Measurements from ENCODE around the gene ADPRM.

The ADPRM gene

GRCh38 chr17:10738521-10739258 is 41.3 kb downstream of the ADPRM start:
- no peak overlapping the region for H3K4me3 ChIP-seq (ENCODE audit: low read depth, low read length)
- DNase-seq (ENCODE audit: low read depth), result no peak
- TF ChIP-seq, protein P1, sequence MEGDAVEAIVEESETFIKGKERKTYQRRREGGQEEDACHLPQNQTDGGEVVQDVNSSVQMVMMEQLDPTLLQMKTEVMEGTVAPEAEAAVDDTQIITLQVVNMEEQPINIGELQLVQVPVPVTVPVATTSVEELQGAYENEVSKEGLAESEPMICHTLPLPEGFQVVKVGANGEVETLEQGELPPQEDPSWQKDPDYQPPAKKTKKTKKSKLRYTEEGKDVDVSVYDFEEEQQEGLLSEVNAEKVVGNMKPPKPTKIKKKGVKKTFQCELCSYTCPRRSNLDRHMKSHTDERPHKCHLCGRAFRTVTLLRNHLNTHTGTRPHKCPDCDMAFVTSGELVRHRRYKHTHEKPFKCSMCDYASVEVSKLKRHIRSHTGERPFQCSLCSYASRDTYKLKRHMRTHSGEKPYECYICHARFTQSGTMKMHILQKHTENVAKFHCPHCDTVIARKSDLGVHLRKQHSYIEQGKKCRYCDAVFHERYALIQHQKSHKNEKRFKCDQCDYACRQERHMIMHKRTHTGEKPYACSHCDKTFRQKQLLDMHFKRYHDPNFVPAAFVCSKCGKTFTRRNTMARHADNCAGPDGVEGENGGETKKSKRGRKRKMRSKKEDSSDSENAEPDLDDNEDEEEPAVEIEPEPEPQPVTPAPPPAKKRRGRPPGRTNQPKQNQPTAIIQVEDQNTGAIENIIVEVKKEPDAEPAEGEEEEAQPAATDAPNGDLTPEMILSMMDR (conservative IDR thresholded peaks at IDR 0.05; ENCODE audit: low read depth, low read length), result no peak

DNA sequence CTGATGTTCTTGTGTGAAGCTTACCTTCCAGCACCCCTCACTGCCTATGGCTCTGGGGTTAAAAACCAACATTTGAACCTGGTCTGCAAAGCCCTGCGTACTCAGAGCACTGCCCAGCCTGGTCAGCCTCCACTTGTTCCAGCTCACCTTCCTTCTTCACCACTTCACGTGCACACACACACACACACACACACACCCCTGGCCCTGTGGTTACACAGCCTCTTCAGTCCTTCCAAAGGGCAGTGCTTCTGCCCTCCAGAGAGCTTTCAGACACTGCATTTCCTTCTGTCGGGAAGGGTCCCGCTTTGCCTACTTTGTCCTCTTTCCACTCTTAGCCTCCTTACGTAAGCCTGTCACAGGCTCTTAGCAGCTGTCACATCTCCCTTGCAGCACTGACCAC is 42.0 kb downstream of the ADPRM start:
- TF ChIP-seq, protein P1 (conservative IDR thresholded peaks at IDR 0.05; ENCODE audit: low read depth, low read length), result no peak
- DNase-seq (ENCODE audit: low read depth), result no peak
- H3K4me3 ChIP-seq (ENCODE audit: low read depth, low read length), result no peak overlapping the region

DNA sequence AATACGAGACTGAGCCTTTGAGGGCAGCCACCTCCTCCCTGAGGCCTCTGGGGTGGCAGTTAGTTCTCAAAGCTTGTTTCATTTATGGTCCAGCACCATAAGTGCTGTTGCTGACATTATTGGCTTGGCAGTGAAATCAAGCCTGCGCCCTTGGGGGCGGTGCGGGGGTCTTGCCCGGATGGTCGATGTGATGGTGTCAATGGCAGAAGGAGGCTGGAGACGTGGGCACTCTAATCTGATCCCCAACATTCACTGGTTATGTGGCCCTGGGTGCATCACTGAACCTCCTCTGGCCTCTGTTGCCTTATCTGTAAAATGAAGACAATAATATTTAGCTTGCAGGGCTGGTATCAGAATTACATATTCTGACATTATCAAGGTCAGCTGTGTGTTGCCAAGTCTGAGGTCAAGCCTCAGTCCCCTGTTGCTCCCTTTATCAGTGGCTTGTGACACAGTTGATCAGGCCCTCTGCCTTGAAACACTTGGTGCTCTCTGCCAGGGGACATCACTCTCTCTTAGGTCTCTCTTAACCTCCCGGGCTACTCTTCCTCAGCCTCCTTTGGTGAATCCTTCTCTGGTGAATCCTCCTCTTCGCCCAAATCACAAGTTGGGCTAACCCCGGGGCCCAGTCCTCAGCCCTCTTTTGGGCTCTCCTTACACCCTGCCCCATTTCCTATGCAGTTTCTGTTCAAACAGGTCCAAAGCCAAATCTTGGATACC is 44.2 kb downstream of the ADPRM start:
- DNase-seq (ENCODE audit: low read depth), result no peak
- TF ChIP-seq, protein P1 (conservative IDR thresholded peaks at IDR 0.05; ENCODE audit: low read depth, low read length), result no peak
- H3K4me3 ChIP-seq (ENCODE audit: low read depth, low read length), result no peak overlapping the region

DNA sequence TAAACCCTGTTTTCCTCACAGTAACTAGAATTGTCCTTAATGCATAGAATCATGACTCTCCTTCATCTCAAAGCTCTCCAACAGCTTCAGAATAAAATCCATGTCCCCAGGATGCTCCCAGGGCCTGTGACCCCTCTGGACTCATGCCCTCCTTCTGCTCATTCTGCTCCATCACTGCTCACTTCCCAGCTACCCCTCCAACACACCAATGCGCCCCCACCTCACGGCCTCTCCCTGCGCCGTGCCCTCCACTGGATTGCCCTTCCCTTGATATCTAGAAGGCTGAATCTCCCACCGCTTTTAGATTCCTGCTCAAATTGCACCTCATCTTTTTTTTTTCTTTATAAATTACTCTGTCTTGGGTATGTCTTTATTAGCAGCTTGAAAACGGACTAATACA is 45.0 kb downstream of the ADPRM start:
- H3K4me3 ChIP-seq (ENCODE audit: low read depth, low read length), result no peak overlapping the region
- no peak for DNase-seq (ENCODE audit: low read depth)
- TF ChIP-seq, protein P1 (conservative IDR thresholded peaks at IDR 0.05; ENCODE audit: low read depth, low read length), result no peak

- TF ChIP-seq, protein P1 (conservative IDR thresholded peaks at IDR 0.05; ENCODE audit: low read depth, low read length), result no peak
- DNase-seq (ENCODE audit: low read depth), result peak; percentile 26
- H3K4me3 ChIP-seq (ENCODE audit: low read depth, low read length), result no peak overlapping the region
These were observed 46.1 kb downstream of the ADPRM start for GRCh38 chr17:10743316-10744009.

- TF ChIP-seq, protein P1 (conservative IDR thresholded peaks at IDR 0.05; ENCODE audit: low read depth, low read length), result no peak
- no peak for DNase-seq (ENCODE audit: low read depth)
- no peak overlapping the region for H3K4me3 ChIP-seq (ENCODE audit: low read depth, low read length)
These were observed 47.2 kb downstream of the ADPRM start for GRCh38 chr17:10744501-10745000.
